CD14-positive monocyte (primary cell): ENCODE results near the gene STARD13. TPM values are rescaled to one million over a fixed set of nuclear protein-coding genes. Genes with fewer than 3 reads are reported as not detected.

Source experiments
- DNase-seq, 3 donors: peaks; one replicate each; pipeline ENCODE4 v3.0.0-alpha.2; 2011 to 2022
- H2AFZ ChIP-seq: 2 replicates; pipeline ENCODE4 v1.6.0; 2012; ENCODE audit warnings: mild to moderate bottlenecking, low read depth, low read length, inconsistent platforms; ENCODE audit not compliant: insufficient read depth, poor library complexity, severe bottlenecking
- H3K27ac ChIP-seq, 2 donors: 1 replicate in 1 of 2; 2 replicates in 1 of 2; pipeline ENCODE4 v1.5.1; 2012 to 2013; ENCODE audit warnings: low read length in 2 of 2, control low read depth in 1 of 2, inconsistent platforms in 1 of 2, low read depth in 1 of 2, mild to moderate bottlenecking in 1 of 2
- H3K27me3 ChIP-seq, 2 donors: one replicate each; pipeline versions ENCODE4 v1.6.0 to v1.6.1; 2011 to 2013; ENCODE audit warnings: low read length in 2 of 2; ENCODE audit not compliant: control insufficient read depth in 2 of 2, insufficient read depth in 2 of 2
- H3K36me3 ChIP-seq, 2 donors: replicated peaks in 1 of 2; 1 replicate in 1 of 2; 2 replicates in 1 of 2; pipeline versions ENCODE4 v1.5.1 to v1.6.1; 2012 to 2013; ENCODE audit warnings: low read length in 2 of 2, control low read depth in 1 of 2, inconsistent platforms in 1 of 2, mild to moderate bottlenecking in 1 of 2; ENCODE audit not compliant: insufficient read depth in 2 of 2, control insufficient read depth in 1 of 2
- H3K4me1 ChIP-seq, 2 donors: 1 replicate in 1 of 2; 2 replicates in 1 of 2; pipeline versions ENCODE4 v1.5.1 to v1.6.1; 2012 to 2013; ENCODE audit warnings: low read length in 2 of 2, control low read depth in 1 of 2, inconsistent platforms in 1 of 2, mild to moderate bottlenecking in 1 of 2, moderate library complexity in 1 of 2; ENCODE audit not compliant: insufficient read depth in 2 of 2, control insufficient read depth in 1 of 2
- H3K4me2 ChIP-seq: replicated peaks from 2 replicates; pipeline ENCODE3; 2012; ENCODE audit warnings: low read length, moderate library complexity, mild to moderate bottlenecking; ENCODE audit not compliant: poor library complexity, severe bottlenecking; ENCODE audit errors: extremely low read depth
- H3K4me3 ChIP-seq, 3 experiments: fragments of 200-600 bp in 1 of 3; sonication (generic) in 1 of 3; replicated peaks in 1 of 3; 1 replicate in 2 of 3; 2 replicates in 1 of 3; pipeline ENCODE4 v1.5.1; 2011 to 2013; ENCODE audit warnings: low read length in 3 of 3, mild to moderate bottlenecking in 3 of 3, control low read depth in 2 of 3, low read depth in 2 of 3, inconsistent platforms in 1 of 3, moderate library complexity in 1 of 3
- H3K79me2 ChIP-seq: 2 replicates; pipeline ENCODE4 v1.6.0; 2012; ENCODE audit warnings: mild to moderate bottlenecking, control low read depth, inconsistent platforms, low read length, moderate library complexity; ENCODE audit not compliant: insufficient read depth
- H3K9ac ChIP-seq: 2 replicates; pipeline ENCODE4 v1.6.0; 2017; ENCODE audit warnings: low read length, mild to moderate bottlenecking; ENCODE audit not compliant: insufficient read depth, poor library complexity, severe bottlenecking
- H3K9me3 ChIP-seq, 2 donors: replicated peaks in 1 of 2; 1 replicate in 1 of 2; 2 replicates in 1 of 2; pipeline versions ENCODE4 v1.5.1 to v1.6.1; 2012 to 2013; ENCODE audit warnings: low read length in 2 of 2, control low read depth in 1 of 2; ENCODE audit not compliant: control insufficient read depth in 1 of 2, insufficient read depth in 1 of 2
- H4K20me1 ChIP-seq: 2 replicates; pipeline ENCODE4 v1.6.0; 2012; ENCODE audit warnings: mild to moderate bottlenecking, low read length, control low read depth, moderate library complexity; ENCODE audit not compliant: insufficient read depth
- H3K27ac Mint-ChIP-seq, 7 donors: one replicate each; pipeline ENCODE4 v1.8.0; 2020; ENCODE audit warnings: mild to moderate bottlenecking in 7 of 7, mixed read lengths in 7 of 7, moderate library complexity in 6 of 7, inconsistent platforms in 2 of 7
- H3K27me3 Mint-ChIP-seq, 3 donors: one replicate each; pipeline ENCODE4 v1.8.0; 2021 to 2022; ENCODE audit warnings: low read depth in 3 of 3, mild to moderate bottlenecking in 3 of 3, mixed read lengths in 3 of 3, moderate library complexity in 3 of 3, inconsistent platforms in 1 of 3
- H3K36me3 Mint-ChIP-seq, 2 donors: one replicate each; pipeline ENCODE4 v1.8.0; 2020; ENCODE audit warnings: mixed read lengths in 2 of 2, inconsistent platforms in 1 of 2, mild to moderate bottlenecking in 1 of 2
- H3K4me1 Mint-ChIP-seq: one replicate; pipeline ENCODE4 v1.8.0; 2020; ENCODE audit warnings: mild to moderate bottlenecking, mixed read lengths
- H3K4me3 Mint-ChIP-seq, 2 donors: one replicate each; pipeline ENCODE4 v1.8.0; 2020; ENCODE audit warnings: mild to moderate bottlenecking in 2 of 2, mixed read lengths in 2 of 2, moderate library complexity in 1 of 2
- H3K9me3 Mint-ChIP-seq, 7 donors: one replicate each; pipeline ENCODE4 v1.8.0; 2020 to 2022; ENCODE audit warnings: mixed read lengths in 7 of 7, mild to moderate bottlenecking in 6 of 7, moderate library complexity in 6 of 7, inconsistent platforms in 2 of 7
- CTCF ChIP-seq: fragments of 200-600 bp; IDR thresholded peaks from one replicate; pipeline ENCODE4 v1.8.0; 2022; ENCODE audit warnings: antibody characterized with exemption, mild to moderate bottlenecking
- WGBS: methylation state at CpG from one replicate; pipeline ENCODE4 v1.1.5; 2013; ENCODE audit warnings: missing lambda C conversion rate; ENCODE audit not compliant: insufficient coverage; 5-methylcytosine and 5-hydroxymethylcytosine counted together
- intact Hi-C, 2 donors: fragments of 100-400 bp; cut with micrococcal nuclease; formaldehyde crosslinking; loops; one replicate each; pipeline versions ENCODE4 v1.15.0 to v1.15.1; 2023
- polyA plus RNA-seq, 3 donors: library from polyadenylated mRNA; depleted of rRNA in 1 of 3; unstranded in 2 of 3; stranded (reverse) in 1 of 3; fragments of 300-500 nt in 2 of 3; fragments of >200 nt in 1 of 3; fragmentation: Illumina TruSeq in 2 of 3; gene quantifications; 1 replicate in 2 of 3; 2 replicates in 1 of 3; pipeline ENCODE4 v1.2.3, GENCODE V29; 2012 to 2021

The STARD13 gene
- polyA plus RNA-seq, 3 donors: 0.37 to 0.69 (median 0.60) TPM

- Histone ChIP-seq H3K27me3 (no peaks in the 10 kb centered on the region), H3K36me3 (no peaks in the 10 kb centered on the region), H3K9me3 (no peaks in the 10 kb centered on the region), H3K27ac (no peak overlapping the region), H3K4me1 (peaks cover 13 to 19% of the 10 kb centered on the region in 2 donors), H3K9ac (no peak overlapping the region), H2AFZ (no peak overlapping the region), H3K79me2 (no peaks in the 10 kb centered on the region), H3K4me2 (no peak overlapping the region), H4K20me1 (no peaks in the 10 kb centered on the region), H3K4me3 (no peak overlapping the region)
- no peak for DNase-seq
- no CpG with 5 or more reads among the region's 4 CpGs for WGBS
- Mint-ChIP-seq H3K4me3 (no peak overlapping the region), H3K9me3 (peaks cover 0 to 4% (median 0%) of the 10 kb centered on the region in 7 donors), H3K27ac (no peak overlapping the region), H3K4me1 (peaks cover 27% of the 10 kb centered on the region), H3K27me3 (no peaks in the 10 kb centered on the region), H3K36me3 (peaks cover 0 to 9% of the 10 kb centered on the region in 2 donors)
- intact Hi-C loops: no loop called here
- no peak for TF ChIP-seq CTCF
These were observed 157.4 kb downstream of the STARD13 start for GRCh38 chr13:33128134-33128533.

GRCh38 chr13:33127009-33127551, 158.5 kb downstream of the STARD13 start:
- no peaks in the 10 kb centered on the region for H3K79me2 ChIP-seq

More at GRCh38 chr13:33127009-33127551, 158.5 kb downstream of the STARD13 start:
- H3K4me1 ChIP-seq: peaks cover 24 to 28% of the 10 kb centered on the region in 2 donors
- no peak overlapping the region for H3K9ac ChIP-seq
- Mint-ChIP-seq H3K27me3 (peaks cover 0 to 4% (median 0%) of the 10 kb centered on the region in 3 donors), H3K36me3 (peaks cover 0 to 9% of the 10 kb centered on the region in 2 donors), H3K4me3 (no peak overlapping the region), H3K9me3 (peaks cover 0 to 4% (median 0%) of the 10 kb centered on the region in 7 donors), H3K27ac (no peak overlapping the region), H3K4me1 (peaks cover 36% of the 10 kb centered on the region)
- DNase-seq: no peak
- no peak overlapping the region for H3K4me2 ChIP-seq
- no peaks in the 10 kb centered on the region for H4K20me1 ChIP-seq
- H3K27ac ChIP-seq: no peak overlapping the region
- H3K9me3 ChIP-seq: no peaks in the 10 kb centered on the region
- intact Hi-C loops: no loop called here
- TF ChIP-seq CTCF: no peak
- 90% methylated on average over 14 of the region's 14 CpGs for WGBS
- H3K4me3 ChIP-seq: no peak overlapping the region
- H2AFZ ChIP-seq: no peak overlapping the region
- H3K36me3 ChIP-seq: no peaks in the 10 kb centered on the region
- H3K27me3 ChIP-seq: no peaks in the 10 kb centered on the region
